Naive thymus-derived CD8-positive, alpha-beta T cell (primary cell): ENCODE data around the gene NMB. TPM values are rescaled to one million over a fixed set of nuclear protein-coding genes. Genes with fewer than 3 reads are reported as not detected.
A peak's percentile ranks its signal among the peaks of the same experiment; 100 is the strongest.
"Not testable (repeated sequence)": the region's sequence is repeated elsewhere in the genome, so short reads cannot be mapped to it uniquely, and the experiment has no call there.

Experiments used
- ATAC-seq, 2 donors: fragments of 150-1000 bp; cut with Tn5 transposase in 1 of 2; sonication (Bioruptor Pico), chemical (Tn5 transposase) in 1 of 2; 1 replicate in 1 of 2; 2 replicates in 1 of 2; pipeline ENCODE4 v1.10.0; 2021; ENCODE audit warnings: mild to moderate bottlenecking in 2 of 2, moderate library complexity in 2 of 2
- POLR2A ChIA-PET: fragments of 350-600 bp; sonication (Branson Sonifier 250); formaldehyde crosslinking; loops from one replicate; lab custom pipeline; 2021; ENCODE audit warnings: antibody characterized with exemption; lab: Charles Lee
- DNase-seq, 10 donors: peaks; one replicate each; pipeline versions ENCODE4 v3.0.0 to v3.0.0-alpha.2; 2020 to 2022
- H3K27ac Mint-ChIP-seq, 10 donors: one replicate each; pipeline ENCODE4 v1.8.0; 2020 to 2022; ENCODE audit warnings: mild to moderate bottlenecking in 10 of 10, mixed read lengths in 10 of 10, moderate library complexity in 4 of 10, inconsistent platforms in 1 of 10
- H3K27me3 Mint-ChIP-seq, 5 donors: one replicate each; pipeline ENCODE4 v1.8.0; 2021 to 2022; ENCODE audit warnings: mixed read lengths in 5 of 5
- H3K36me3 Mint-ChIP-seq, 3 donors: one replicate each; pipeline ENCODE4 v1.8.0; 2020 to 2022; ENCODE audit warnings: mixed read lengths in 3 of 3, mild to moderate bottlenecking in 2 of 3, inconsistent platforms in 1 of 3
- H3K4me1 Mint-ChIP-seq, 4 donors: one replicate each; pipeline ENCODE4 v1.8.0; 2021 to 2022; ENCODE audit warnings: mixed read lengths in 4 of 4
- H3K4me3 Mint-ChIP-seq, 10 donors: one replicate each; pipeline ENCODE4 v1.8.0; 2020 to 2022; ENCODE audit warnings: mild to moderate bottlenecking in 10 of 10, mixed read lengths in 10 of 10, moderate library complexity in 6 of 10, inconsistent platforms in 1 of 10
- H3K9me3 Mint-ChIP-seq, 9 donors: one replicate each; pipeline ENCODE4 v1.8.0; 2020 to 2022; ENCODE audit warnings: mixed read lengths in 9 of 9, mild to moderate bottlenecking in 3 of 9, inconsistent platforms in 1 of 9, moderate library complexity in 1 of 9
- polyA plus RNA-seq, 3 donors: library from polyadenylated mRNA; unstranded; fragments of 300-500 nt; fragmentation: Illumina TruSeq; gene quantifications; one replicate each; pipeline ENCODE4 v1.2.3, GENCODE V29; 2021
- total RNA-seq, 8 experiments: library from RNA in 2 of 8; stranded (reverse) in 2 of 8; gene quantifications; one replicate each; pipeline ENCODE4 v1.2.3 and lab custom pipeline; 2021 to 2026

The NMB gene
- total and polyA plus RNA-seq, 5 experiments from 2014 or later = 1.6 to 5.7 (median 2.1) TPM

GRCh38 chr15:84653910-84654688 lies 3.9 kb downstream of the NMB start, which contains the start of gene WDR73:
Gene WDR73, minus strand, starts transcription at chr15:84654283. Its CDS starts 9 bp downstream, at chr15:84654274.
- Mint-ChIP-seq H3K36me3 (peaks cover 2 to 28% (median 5%) of the 10 kb centered on the region in 3 donors), H3K27me3 (no peaks in the 10 kb centered on the region), H3K4me1 (peaks cover 17 to 57% (median 43%) of the 10 kb centered on the region in 4 donors), H3K27ac (peak within 1 kb of the TSS; percentile 90 to 99 (median 98)), H3K4me3 (peak within 1 kb of the TSS; percentile 95 to 99 (median 98)), H3K9me3 (no peaks in the 10 kb centered on the region)
- ATAC-seq (peak; percentile 71 to 79), DNase-seq (peak; percentile 94 to 98 (median 98))
- POLR2A ChIA-PET = interaction anchor here (0.9 to 8.6 kb wide), 15 partner anchors 10 to 327 kb away, joined by 3 to 127 read pairs (median 11); partner anchors contain the start of genes SEC11A and ZSCAN2

GRCh38 chr15:84653584-84653909 lies 4.5 kb downstream of the NMB start:
- POLR2A ChIA-PET = interaction anchor here (0.7 to 8.6 kb wide), 17 partner anchors 9 to 327 kb away, joined by 3 to 127 read pairs (median 10); partner anchors contain the start of genes SEC11A and ZSCAN2
- peak overlapping the region; percentile 90 to 99 (median 98) for H3K27ac Mint-ChIP-seq
- ATAC-seq (no peak), DNase-seq (no peak)
- no peaks in the 10 kb centered on the region for H3K9me3 Mint-ChIP-seq
- H3K36me3 Mint-ChIP-seq = peaks cover 4 to 33% (median 7%) of the 10 kb centered on the region in 3 donors
- H3K4me3 Mint-ChIP-seq = peak overlapping the region; percentile 95 to 99 (median 98)
- peaks cover 22 to 57% (median 43%) of the 10 kb centered on the region in 4 donors for H3K4me1 Mint-ChIP-seq
- H3K27me3 Mint-ChIP-seq = no peaks in the 10 kb centered on the region

- DNase-seq (no peak), ATAC-seq (no peak)
- Mint-ChIP-seq H3K4me1 (peaks cover 24 to 48% (median 32%) of the 10 kb centered on the region in 4 donors), H3K4me3 (peak overlapping the region in 1 of 10 donors; percentile 58), H3K27me3 (no peaks in the 10 kb centered on the region), H3K36me3 (peaks cover 7 to 70% (median 11%) of the 10 kb centered on the region in 3 donors), H3K27ac (peak overlapping the region in 7 of 10 donors; percentile 48 to 77 (median 59)), H3K9me3 (no peaks in the 10 kb centered on the region)
- POLR2A ChIA-PET = interaction anchor here (2.3 kb wide), 1 partner anchor 15 kb away, joined by 11 read pairs; no protein-coding TSS in a partner anchor
These were observed 8.3 kb downstream of the NMB start for GRCh38 chr15:84649706-84650105.

GRCh38 chr15:84648539-84648938 lies 9.5 kb downstream of the NMB start:
- Mint-ChIP-seq H3K36me3 (peaks cover 7 to 79% (median 12%) of the 10 kb centered on the region in 3 donors), H3K27me3 (no peaks in the 10 kb centered on the region), H3K4me3 (no peak overlapping the region), H3K4me1 (peaks cover 21 to 42% (median 27%) of the 10 kb centered on the region in 4 donors), H3K9me3 (no peaks in the 10 kb centered on the region), H3K27ac (peak overlapping the region in 9 of 10 donors; percentile 15 to 75 (median 66))
- DNase-seq (no peak), ATAC-seq (no peak)
- POLR2A ChIA-PET = interaction anchor here (0.6 to 2.3 kb wide), 3 partner anchors 14 to 190 kb away, joined by 3 to 11 read pairs (median 4); no protein-coding TSS in a partner anchor

- Mint-ChIP-seq H3K4me3 (no peak overlapping the region), H3K9me3 (no peaks in the 10 kb centered on the region), H3K27me3 (no peaks in the 10 kb centered on the region), H3K36me3 (peaks cover 12 to 87% (median 12%) of the 10 kb centered on the region in 3 donors), H3K4me1 (peaks cover 17 to 33% (median 26%) of the 10 kb centered on the region in 4 donors), H3K27ac (peak overlapping the region in 8 of 10 donors; percentile 34 to 87 (median 71))
- no peak for ATAC-seq
- POLR2A ChIA-PET = interaction anchor here (0.6 to 1.4 kb wide), 4 partner anchors 13 to 190 kb away, joined by 3 to 4 read pairs (median 3); no protein-coding TSS in a partner anchor
- DNase-seq = no peak
These were observed 10.3 kb downstream of the NMB start for GRCh38 chr15:84647726-84648125.

GRCh38 chr15:84645997-84646396 lies 12.0 kb downstream of the NMB start:
- no peak overlapping the region for H3K4me3 Mint-ChIP-seq
- POLR2A ChIA-PET = interaction anchor here (1.3 to 2.7 kb wide), 2 partner anchors 9 to 12 kb away, joined by 3 to 12 read pairs; no protein-coding TSS in a partner anchor
- peak overlapping the region in 3 of 10 donors; percentile 40 to 79 (median 71) for H3K27ac Mint-ChIP-seq
- H3K9me3 Mint-ChIP-seq = no peaks in the 10 kb centered on the region
- H3K4me1 Mint-ChIP-seq = peaks cover 7 to 21% (median 15%) of the 10 kb centered on the region in 4 donors
- H3K27me3 Mint-ChIP-seq = no peaks in the 10 kb centered on the region
- DNase-seq (no peak), ATAC-seq (no peak)
- H3K36me3 Mint-ChIP-seq = peaks cover 10 to 85% (median 12%) of the 10 kb centered on the region in 3 donors

GRCh38 chr15:84645496-84645895 lies 12.5 kb downstream of the NMB start:
- no peaks in the 10 kb centered on the region for H3K9me3 Mint-ChIP-seq
- no peaks in the 10 kb centered on the region for H3K27me3 Mint-ChIP-seq
- H3K4me3 Mint-ChIP-seq = no peak overlapping the region
- no peak for ATAC-seq
- DNase-seq = no peak
- POLR2A ChIA-PET = interaction anchor here (0.8 to 2.7 kb wide), 4 partner anchors 8 to 11 kb away, joined by 3 to 12 read pairs (median 6); partner anchors contain the start of gene WDR73
- H3K36me3 Mint-ChIP-seq = peaks cover 12 to 89% (median 12%) of the 10 kb centered on the region in 3 donors
- H3K27ac Mint-ChIP-seq = peak overlapping the region in 5 of 10 donors; percentile 7 to 73 (median 44)
- H3K4me1 Mint-ChIP-seq = peaks cover 9 to 22% (median 16%) of the 10 kb centered on the region in 4 donors

GRCh38 chr15:84643838-84644237 lies 14.2 kb downstream of the NMB start:
- H3K27ac Mint-ChIP-seq = peak overlapping the region in 4 of 10 donors; percentile 25 to 71 (median 66)
- peaks cover 7 to 88% (median 8%) of the 10 kb centered on the region in 3 donors for H3K36me3 Mint-ChIP-seq
- no peaks in the 10 kb centered on the region for H3K27me3 Mint-ChIP-seq
- H3K4me1 Mint-ChIP-seq = peaks cover 5 to 15% (median 12%) of the 10 kb centered on the region in 4 donors
- H3K4me3 Mint-ChIP-seq = no peak overlapping the region
- POLR2A ChIA-PET = interaction anchor here (1.3 to 2.7 kb wide), 3 partner anchors 9 to 10 kb away, joined by 4 to 12 read pairs (median 9); partner anchors contain the start of gene WDR73
- DNase-seq = no peak
- ATAC-seq = no peak
- H3K9me3 Mint-ChIP-seq = no peaks in the 10 kb centered on the region

- peak overlapping the region in 4 of 10 donors; percentile 3 to 81 (median 21) for H3K27ac Mint-ChIP-seq
- not testable (repeated sequence) for H3K9me3 Mint-ChIP-seq, ATAC-seq, DNase-seq, H3K4me3 Mint-ChIP-seq, H3K27me3 Mint-ChIP-seq
- H3K36me3 Mint-ChIP-seq = peaks cover 7 to 88% (median 16%) of the 10 kb centered on the region in 3 donors
- POLR2A ChIA-PET = interaction anchor here (1.1 to 1.3 kb wide), 2 partner anchors 8 to 51 kb away, joined by 3 to 6 read pairs; no protein-coding TSS in a partner anchor
- peaks cover 7 to 11% (median 8%) of the 10 kb centered on the region in 4 donors for H3K4me1 Mint-ChIP-seq
These were observed 15.4 kb downstream of the NMB start for GRCh38 chr15:84642640-84643039.

- Mint-ChIP-seq H3K27ac (peak overlapping the region in 2 of 10 donors; percentile 43 to 60), H3K36me3 (peaks cover 7 to 83% (median 16%) of the 10 kb centered on the region in 3 donors), H3K4me1 (peaks cover 6 to 11% (median 9%) of the 10 kb centered on the region in 4 donors)
- POLR2A ChIA-PET = interaction anchor here (0.7 to 1.6 kb wide), 4 partner anchors 8 to 1045 kb away, joined by 3 to 6 read pairs (median 5); no protein-coding TSS in a partner anchor
- ATAC-seq, H3K4me3 Mint-ChIP-seq, H3K9me3 Mint-ChIP-seq, DNase-seq, H3K27me3 Mint-ChIP-seq: not testable (repeated sequence)
These were observed 16.1 kb downstream of the NMB start for GRCh38 chr15:84641871-84642270.

GRCh38 chr15:84638103-84638502 lies 19.9 kb downstream of the NMB start:
- Mint-ChIP-seq H3K27ac (peak overlapping the region in 9 of 10 donors; percentile 47 to 83 (median 66)), H3K4me3 (peak overlapping the region in 2 of 10 donors; percentile 27 to 48), H3K27me3 (no peaks in the 10 kb centered on the region), H3K9me3 (no peaks in the 10 kb centered on the region), H3K36me3 (peaks cover 3 to 59% (median 11%) of the 10 kb centered on the region in 3 donors), H3K4me1 (peaks cover 14 to 39% (median 34%) of the 10 kb centered on the region in 4 donors)
- DNase-seq = no peak
- no peak for ATAC-seq
- POLR2A ChIA-PET = interaction anchor here (1.1 to 1.4 kb wide), 6 partner anchors 8 to 40 kb away, joined by 3 to 10 read pairs (median 3); partner anchors contain the start of genes WDR73 and ZSCAN2
